Mucosa of rectum (tissue), 2 donors: ENCODE data around the gene SSTR3.

Experiments
- H3K27ac ChIP-seq, 2 donors: one replicate each; pipeline ENCODE4 v1.7.0; 2013; ENCODE audit warnings: inconsistent platforms in 2 of 2, low read depth in 2 of 2, low read length in 2 of 2
- H3K27me3 ChIP-seq, 2 donors: one replicate each; pipeline ENCODE4 v1.7.0; 2013; ENCODE audit warnings: low read length in 2 of 2; ENCODE audit not compliant: control insufficient read depth in 2 of 2, insufficient read depth in 2 of 2
- H3K36me3 ChIP-seq, 2 donors: one replicate each; pipeline ENCODE4 v1.7.0; 2013; ENCODE audit warnings: low read length in 2 of 2; ENCODE audit not compliant: control insufficient read depth in 2 of 2, insufficient read depth in 2 of 2
- H3K4me1 ChIP-seq, 2 donors: one replicate each; pipeline ENCODE4 v1.7.0; 2013; ENCODE audit warnings: low read length in 2 of 2, mild to moderate bottlenecking in 1 of 2; ENCODE audit not compliant: control insufficient read depth in 2 of 2, insufficient read depth in 2 of 2
- H3K4me3 ChIP-seq, 2 donors: one replicate each; pipeline ENCODE4 v1.7.0; 2013; ENCODE audit warnings: low read length in 2 of 2
- H3K9ac ChIP-seq, 2 donors: one replicate each; pipeline ENCODE4 v1.7.0; 2013; ENCODE audit warnings: low read length in 2 of 2, low read depth in 1 of 2, mild to moderate bottlenecking in 1 of 2
- H3K9me3 ChIP-seq, 2 donors: one replicate each; pipeline ENCODE4 v1.7.0; 2013; ENCODE audit warnings: low read length in 2 of 2; ENCODE audit not compliant: control insufficient read depth in 2 of 2
- donor health status: healthy.
- donor health status: Normal muscosa, but diverticular disease.

The SSTR3 gene

GRCh38 chr22:37186997-37187522 is 25.2 kb downstream of the SSTR3 start:
- H3K9ac ChIP-seq = peak overlapping the region in 1 of 2 donors; percentile 56
- H3K4me1 ChIP-seq = peaks cover 32 to 36% of the 10 kb centered on the region in 2 donors
- peak overlapping the region; percentile 76 to 94 for H3K27ac ChIP-seq
- no peaks in the 10 kb centered on the region for H3K27me3 ChIP-seq
- peak overlapping the region in 1 of 2 donors; percentile 68 for H3K4me3 ChIP-seq
- no peaks in the 10 kb centered on the region for H3K9me3 ChIP-seq
- H3K36me3 ChIP-seq = no peaks in the 10 kb centered on the region

- Histone ChIP-seq H3K4me3 (no peak overlapping the region), H3K36me3 (no peaks in the 10 kb centered on the region), H3K4me1 (peaks cover 31 to 34% of the 10 kb centered on the region in 2 donors), H3K9ac (peak overlapping the region in 1 of 2 donors; percentile 56), H3K9me3 (no peaks in the 10 kb centered on the region), H3K27me3 (no peaks in the 10 kb centered on the region), H3K27ac (peak overlapping the region in 1 of 2 donors; percentile 94)
Measured at GRCh38 chr22:37186228-37186996, 25.9 kb downstream of the SSTR3 start.

GRCh38 chr22:37185646-37186227 is 26.5 kb downstream of the SSTR3 start:
- Histone ChIP-seq H3K9ac (no peak overlapping the region), H3K9me3 (no peaks in the 10 kb centered on the region), H3K27me3 (no peaks in the 10 kb centered on the region), H3K4me3 (no peak overlapping the region), H3K36me3 (no peaks in the 10 kb centered on the region), H3K27ac (no peak overlapping the region), H3K4me1 (peaks cover 31 to 35% of the 10 kb centered on the region in 2 donors)

GRCh38 chr22:37184816-37185541 is 27.3 kb downstream of the SSTR3 start:
- H3K36me3 ChIP-seq = no peaks in the 10 kb centered on the region
- peaks cover 38 to 42% of the 10 kb centered on the region in 2 donors for H3K4me1 ChIP-seq
- H3K9ac ChIP-seq = no peak overlapping the region
- H3K27me3 ChIP-seq = no peaks in the 10 kb centered on the region
- H3K9me3 ChIP-seq = no peaks in the 10 kb centered on the region
- no peak overlapping the region for H3K27ac ChIP-seq
- no peak overlapping the region for H3K4me3 ChIP-seq

GRCh38 chr22:37184380-37184755 is 27.9 kb downstream of the SSTR3 start:
- no peak overlapping the region for H3K9ac ChIP-seq
- H3K4me3 ChIP-seq = no peak overlapping the region
- H3K27me3 ChIP-seq = no peaks in the 10 kb centered on the region
- no peaks in the 10 kb centered on the region for H3K36me3 ChIP-seq
- H3K27ac ChIP-seq = no peak overlapping the region
- H3K9me3 ChIP-seq = no peaks in the 10 kb centered on the region
- H3K4me1 ChIP-seq = peaks cover 44 to 47% of the 10 kb centered on the region in 2 donors

- Histone ChIP-seq H3K9ac (no peak overlapping the region), H3K27me3 (no peaks in the 10 kb centered on the region), H3K36me3 (no peaks in the 10 kb centered on the region), H3K27ac (no peak overlapping the region), H3K4me3 (no peak overlapping the region), H3K9me3 (no peaks in the 10 kb centered on the region), H3K4me1 (peaks cover 44 to 46% of the 10 kb centered on the region in 2 donors)
Measured at GRCh38 chr22:37183432-37184379, 28.6 kb downstream of the SSTR3 start.

- H3K9ac ChIP-seq = no peak overlapping the region
- H3K27me3 ChIP-seq = no peaks in the 10 kb centered on the region
- peaks cover 44 to 46% of the 10 kb centered on the region in 2 donors for H3K4me1 ChIP-seq
- no peak overlapping the region for H3K4me3 ChIP-seq
- no peaks in the 10 kb centered on the region for H3K36me3 ChIP-seq
- H3K27ac ChIP-seq = no peak overlapping the region
- H3K9me3 ChIP-seq = no peaks in the 10 kb centered on the region
Measured at GRCh38 chr22:37182949-37183245, 29.4 kb downstream of the SSTR3 start.

GRCh38 chr22:37182101-37182948 is 30.0 kb downstream of the SSTR3 start:
- no peaks in the 10 kb centered on the region for H3K27me3 ChIP-seq
- no peak overlapping the region for H3K9ac ChIP-seq
- no peak overlapping the region for H3K4me3 ChIP-seq
- H3K27ac ChIP-seq = no peak overlapping the region
- no peaks in the 10 kb centered on the region for H3K36me3 ChIP-seq
- peaks cover 44 to 46% of the 10 kb centered on the region in 2 donors for H3K4me1 ChIP-seq
- H3K9me3 ChIP-seq = no peaks in the 10 kb centered on the region

- H3K9ac ChIP-seq = no peak overlapping the region
- no peaks in the 10 kb centered on the region for H3K9me3 ChIP-seq
- no peak overlapping the region for H3K4me3 ChIP-seq
- no peaks in the 10 kb centered on the region for H3K27me3 ChIP-seq
- peaks cover 43 to 46% of the 10 kb centered on the region in 2 donors for H3K4me1 ChIP-seq
- H3K27ac ChIP-seq = no peak overlapping the region
- H3K36me3 ChIP-seq = no peaks in the 10 kb centered on the region
Measured at GRCh38 chr22:37181681-37182080, 30.6 kb downstream of the SSTR3 start.
